HG03064 (cell line): ENCODE results near the gene CPLANE2.
"Not testable (repeated sequence)": the region's sequence is repeated elsewhere in the genome, so short reads cannot be mapped to it uniquely, and the experiment has no call there.

ENCODE experiments used
- ATAC-seq: cut with Tn5 transposase; IDR thresholded peaks from one replicate; pipeline ENCODE4 v1.9.1; 2021; ENCODE audit warnings: low read depth; ENCODE audit not compliant: unreplicated experiment

Gene CPLANE2

DNA sequence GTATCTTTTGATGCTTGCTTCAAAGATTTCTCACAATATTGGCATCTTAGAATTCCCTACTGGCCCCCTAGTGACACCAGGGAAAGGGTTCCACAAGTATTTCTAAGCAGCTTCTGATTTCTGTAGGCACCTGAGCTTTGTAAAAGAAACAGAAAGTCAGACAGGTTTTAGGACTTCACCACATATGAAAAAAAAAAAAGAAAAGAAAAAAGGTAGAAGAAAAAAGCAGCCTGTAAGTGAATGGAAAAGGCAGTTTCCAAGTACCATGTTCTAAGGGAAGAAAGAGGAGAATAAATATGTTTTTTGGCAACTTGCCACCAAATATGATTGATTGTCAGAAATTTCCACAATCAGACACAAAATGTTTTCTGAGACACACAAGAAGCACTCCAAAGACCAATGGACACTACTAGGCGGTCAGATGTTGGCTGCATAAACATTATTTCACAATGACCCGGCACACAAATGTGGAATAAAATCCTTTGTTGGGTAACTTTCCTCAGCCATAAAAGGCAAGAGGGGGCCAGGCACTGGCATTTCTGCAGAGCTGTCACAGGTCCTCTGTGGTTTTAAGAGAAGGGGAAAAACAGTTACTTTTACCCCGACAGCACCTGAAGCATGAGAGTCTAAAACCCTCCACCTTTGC lies 12.7 kb upstream of the CPLANE2 start:
- no peak for ATAC-seq

GRCh38 chr1:16248603-16249516 lies 11.9 kb upstream of the CPLANE2 start:
- no peak for ATAC-seq

- ATAC-seq, result no peak
Measured at GRCh38 chr1:16248007-16248436, 11.0 kb upstream of the CPLANE2 start.

DNA sequence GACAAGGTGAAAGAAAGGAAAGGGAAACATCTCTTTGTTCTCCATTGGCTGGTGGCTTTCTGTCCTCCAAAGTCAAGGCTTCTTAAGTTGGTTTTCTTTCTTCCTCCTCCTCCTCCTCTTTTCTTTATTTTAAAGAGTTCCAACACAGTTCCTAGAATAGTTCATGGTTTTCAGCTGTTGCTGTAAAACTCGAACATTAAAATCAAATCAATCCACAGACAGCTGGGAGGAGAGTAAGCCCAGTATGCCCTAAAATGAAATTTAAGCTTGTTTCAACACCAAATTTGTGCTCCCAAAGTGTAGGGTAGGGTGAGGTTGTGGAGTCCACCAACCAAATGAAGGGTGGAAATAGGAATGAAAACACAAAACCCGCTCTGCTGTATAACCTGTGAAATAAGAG lies 10.5 kb upstream of the CPLANE2 start:
- no peak for ATAC-seq

- ATAC-seq, result no peak
Measured at GRCh38 chr1:16246961-16247360, 10.0 kb upstream of the CPLANE2 start.

- ATAC-seq, result not testable (repeated sequence)
Measured at GRCh38 chr1:16246239-16246638, 9.3 kb upstream of the CPLANE2 start.

DNA sequence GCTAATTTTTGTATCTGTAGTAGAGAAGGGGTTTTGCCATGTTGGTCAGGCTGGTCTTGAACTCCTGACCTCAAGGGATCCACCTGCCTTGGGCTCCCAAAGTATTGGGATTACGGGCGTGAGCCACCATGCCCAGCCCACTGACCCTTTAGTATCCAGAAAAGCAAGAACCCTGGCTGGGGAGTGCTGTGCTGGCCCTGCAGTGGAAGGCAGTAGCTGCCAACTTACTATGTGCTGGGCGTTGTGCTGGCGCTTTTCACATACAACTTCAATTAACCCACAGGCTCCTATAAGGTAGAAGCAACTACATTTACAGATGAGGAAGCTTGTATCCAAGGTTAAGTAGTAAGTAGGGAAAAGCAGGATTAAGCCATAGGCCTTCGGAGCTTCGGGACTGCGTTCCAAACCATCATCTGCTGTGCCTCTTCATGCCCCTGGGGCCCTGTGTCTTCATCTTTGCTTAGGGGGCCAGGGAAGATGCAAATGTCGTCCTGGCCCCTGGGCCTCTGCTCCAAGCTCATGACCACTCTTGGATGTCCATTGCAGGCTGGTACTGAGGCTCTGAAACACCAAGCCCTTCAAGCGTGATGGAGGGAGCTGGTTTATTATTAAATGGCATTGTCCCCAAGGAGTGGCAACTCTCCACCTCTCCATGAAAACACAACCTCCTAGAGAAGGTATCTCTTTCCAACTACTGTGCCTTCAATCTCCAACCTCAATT lies 8.7 kb upstream of the CPLANE2 start:
- ATAC-seq, result no peak

GRCh38 chr1:16244650-16245285 lies 7.8 kb upstream of the CPLANE2 start:
- no peak for ATAC-seq

DNA sequence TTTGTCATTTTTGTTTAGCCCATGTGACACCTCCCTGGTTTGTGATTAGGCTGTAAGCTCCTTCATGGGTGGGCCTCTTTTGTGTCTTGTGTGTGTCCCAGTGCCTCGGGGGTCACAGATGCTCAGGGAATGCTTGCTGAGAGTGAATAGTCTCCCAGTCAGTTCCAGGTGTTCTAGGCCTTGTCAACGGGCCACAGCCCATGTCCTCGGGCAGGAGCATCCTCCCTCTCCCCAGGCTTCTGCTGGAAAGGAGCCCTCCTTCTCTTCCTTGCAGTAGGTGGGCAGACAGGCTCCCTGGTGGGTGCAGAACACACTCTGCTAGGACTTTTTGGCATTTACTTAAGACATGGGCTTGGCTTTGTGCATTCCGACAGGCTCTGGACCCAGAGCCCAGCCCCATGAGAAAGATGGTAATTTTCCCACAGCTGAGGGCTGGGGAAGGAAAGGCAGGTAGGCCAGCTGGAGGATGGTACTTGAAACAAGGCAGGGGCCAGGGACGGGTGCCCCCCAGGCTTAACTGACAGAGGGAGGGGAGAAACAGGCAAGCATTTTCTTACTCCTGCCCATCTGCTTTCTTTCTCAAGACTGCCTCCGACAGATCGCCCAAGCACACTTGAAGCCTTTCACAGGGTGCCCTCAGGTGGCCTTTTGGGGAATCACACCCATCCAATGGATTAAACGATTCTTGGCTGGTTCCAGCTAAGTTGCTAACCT lies 7.1 kb upstream of the CPLANE2 start:
- ATAC-seq, result no peak

DNA sequence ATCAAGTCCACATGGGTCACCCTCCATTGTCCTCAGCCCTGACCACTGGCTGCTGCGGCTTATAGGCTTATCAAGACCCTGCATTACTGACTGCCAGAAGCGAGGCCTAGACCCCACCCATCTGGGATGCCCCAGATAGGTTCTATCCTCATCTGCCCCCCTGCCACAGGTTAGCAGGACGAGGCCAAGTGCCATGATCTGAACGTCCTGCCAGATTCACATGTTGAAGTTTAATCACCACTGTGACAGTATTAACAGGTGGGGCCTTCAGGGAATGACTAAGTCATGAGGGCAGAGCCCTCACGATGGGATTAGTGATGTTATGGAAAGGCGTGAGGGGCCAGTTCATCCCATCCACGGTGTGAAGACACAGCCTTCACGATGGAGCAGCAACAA lies 6.2 kb upstream of the CPLANE2 start:
- no peak for ATAC-seq

GRCh38 chr1:16242556-16243214 lies 5.7 kb upstream of the CPLANE2 start:
- no peak for ATAC-seq

DNA sequence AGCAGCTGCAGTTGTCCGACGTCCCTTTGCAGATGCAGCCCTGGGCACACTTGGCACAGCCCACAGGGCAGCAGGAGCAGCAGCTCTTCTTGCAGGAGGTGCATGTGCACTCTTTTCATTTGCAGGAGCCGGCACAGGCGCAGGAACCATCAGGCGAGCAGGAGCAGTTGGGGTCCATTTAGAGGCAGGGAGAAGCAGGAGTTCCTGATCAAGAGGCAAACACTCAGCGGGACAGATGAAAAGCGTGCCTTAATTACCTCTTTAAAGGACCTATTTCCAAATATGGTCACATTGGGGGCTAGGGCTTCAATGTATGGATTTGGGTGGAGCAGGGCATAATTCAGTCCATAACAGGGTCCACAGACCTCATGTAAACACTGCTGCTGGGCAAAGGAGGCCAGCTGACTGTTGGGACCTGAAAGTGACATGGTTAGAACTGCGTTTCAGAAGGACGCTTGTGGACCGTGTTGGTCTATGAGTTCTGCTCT lies 4.3 kb upstream of the CPLANE2 start:
- ATAC-seq, result no peak

- ATAC-seq, result no peak
Measured at GRCh38 chr1:16239972-16240491, 3.0 kb upstream of the CPLANE2 start.

GRCh38 chr1:16237343-16237830 lies 404 bp upstream of the CPLANE2 start:
- ATAC-seq, result peak; percentile 6

GRCh38 chr1:16235944-16236510 lies 956 bp downstream of the CPLANE2 start:
- peak; percentile 32 for ATAC-seq

DNA sequence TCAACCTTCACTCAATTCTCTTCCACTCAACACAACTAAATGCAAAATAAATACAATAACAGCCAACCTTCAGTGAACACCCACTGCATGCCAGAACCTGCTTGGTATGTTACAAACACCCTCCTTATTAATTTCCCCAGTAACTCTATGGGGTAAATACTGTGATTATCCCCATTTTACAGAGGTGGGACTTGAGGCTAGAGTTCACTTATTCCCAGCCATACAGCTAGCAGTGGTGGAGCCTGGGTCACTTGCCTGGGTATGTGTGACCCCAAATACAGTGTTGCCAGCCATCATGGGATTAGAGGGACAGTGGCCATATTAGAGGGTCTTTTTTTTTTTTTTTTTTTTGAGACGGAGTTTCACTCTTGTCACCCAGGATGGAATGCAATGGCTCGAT lies 1.6 kb downstream of the CPLANE2 start:
- ATAC-seq, result no peak

DNA sequence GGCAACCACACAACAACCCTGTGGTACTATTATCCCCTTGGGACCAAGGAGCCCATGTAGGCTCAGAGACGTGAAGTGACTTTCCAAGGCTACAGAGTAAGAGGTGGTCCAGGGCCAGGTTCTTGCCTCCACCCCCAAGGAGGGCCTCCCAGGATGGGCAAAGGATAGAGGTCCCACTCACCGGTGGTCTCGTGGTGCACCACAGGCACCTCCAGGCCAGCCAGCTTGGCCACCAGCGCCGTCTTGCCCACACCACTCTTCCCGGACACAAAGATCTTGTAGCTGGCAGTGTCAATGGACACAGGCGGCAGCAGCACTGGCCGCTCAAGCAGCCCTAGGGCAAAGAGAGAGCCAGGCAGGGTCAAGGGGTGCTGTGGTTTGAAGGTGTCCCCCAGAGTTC lies 3.6 kb downstream of the CPLANE2 start:
- no peak for ATAC-seq

DNA sequence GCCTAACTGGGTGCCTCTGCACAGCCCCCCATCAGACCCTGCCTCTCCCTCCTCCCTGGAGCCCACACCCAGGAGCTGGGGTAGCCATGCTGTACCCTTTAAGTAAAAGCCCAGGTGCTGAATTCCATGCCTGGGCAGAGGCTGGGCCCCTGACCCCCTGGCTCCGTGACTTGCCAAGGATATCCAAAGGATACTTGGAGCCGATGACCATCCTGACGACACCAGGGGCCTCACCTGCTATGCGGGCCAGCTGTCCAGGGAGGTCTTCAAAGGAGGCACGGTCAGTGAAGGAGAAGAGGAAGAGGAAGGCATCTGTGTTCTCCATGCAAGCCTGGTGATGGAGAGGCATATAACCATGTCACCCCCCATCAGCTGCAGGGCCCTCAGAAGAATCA lies 4.7 kb downstream of the CPLANE2 start:
- no peak for ATAC-seq
